ES-I3 (cell line): ENCODE results near the gene DLG4.
A peak's percentile ranks its signal among the peaks of the same experiment; 100 is the strongest.
"Not testable (repeated sequence)": the region's sequence is repeated elsewhere in the genome, so short reads cannot be mapped to it uniquely, and the experiment has no call there.

Experiments used
- H3K36me3 ChIP-seq: 2 replicates; pipeline ENCODE4 v1.6.1; 2013; ENCODE audit warnings: mild to moderate bottlenecking, low read length, control low read depth, moderate library complexity; ENCODE audit not compliant: insufficient read depth
- H3K4me1 ChIP-seq: 2 replicates; pipeline ENCODE4 v1.6.1; 2013; ENCODE audit warnings: mild to moderate bottlenecking, control low read depth, low read length; ENCODE audit not compliant: insufficient read depth
- H3K9ac ChIP-seq: 2 replicates; pipeline ENCODE4 v1.6.1; 2013; ENCODE audit warnings: low read depth, mild to moderate bottlenecking, low read length, moderate library complexity
- H3K9me3 ChIP-seq: 2 replicates; pipeline ENCODE4 v1.6.1; 2013; ENCODE audit warnings: mild to moderate bottlenecking, low read length, moderate library complexity; ENCODE audit not compliant: control insufficient read depth, insufficient read depth

The DLG4 gene

GRCh38 chr17:7169565-7169908 is 50.1 kb downstream of the DLG4 start:
- H3K4me1 ChIP-seq, H3K36me3 ChIP-seq, H3K9me3 ChIP-seq, H3K9ac ChIP-seq: not testable (repeated sequence)

GRCh38 chr17:7168841-7169564 is 50.6 kb downstream of the DLG4 start:
- H3K36me3 ChIP-seq, H3K4me1 ChIP-seq, H3K9me3 ChIP-seq, H3K9ac ChIP-seq: not testable (repeated sequence)

- H3K4me1 ChIP-seq = no peaks in the 10 kb centered on the region
- H3K9ac ChIP-seq = no peak overlapping the region
- H3K9me3 ChIP-seq = peaks cover 3% of the 10 kb centered on the region; the same call in 1 of the 2 replicates
- H3K36me3 ChIP-seq = no peaks in the 10 kb centered on the region
Observed at GRCh38 chr17:7167832-7168231, 51.8 kb downstream of the DLG4 start.

- H3K36me3 ChIP-seq = no peaks in the 10 kb centered on the region
- no peaks in the 10 kb centered on the region for H3K4me1 ChIP-seq
- no peak overlapping the region for H3K9ac ChIP-seq
- H3K9me3 ChIP-seq = peaks cover 3% of the 10 kb centered on the region; the same call in 1 of the 2 replicates
Observed at GRCh38 chr17:7166873-7167272, 52.8 kb downstream of the DLG4 start.

- not testable (repeated sequence) for H3K4me1 ChIP-seq, H3K9ac ChIP-seq, H3K9me3 ChIP-seq, H3K36me3 ChIP-seq
Observed at GRCh38 chr17:7159571-7159970, 60.1 kb downstream of the DLG4 start.

- H3K9me3 ChIP-seq, H3K9ac ChIP-seq, H3K36me3 ChIP-seq, H3K4me1 ChIP-seq: not testable (repeated sequence)
Observed at GRCh38 chr17:7158424-7158823, 61.2 kb downstream of the DLG4 start.

GRCh38 chr17:7156342-7156940 is 63.2 kb downstream of the DLG4 start:
- H3K4me1 ChIP-seq = no peaks in the 10 kb centered on the region
- no peaks in the 10 kb centered on the region for H3K36me3 ChIP-seq
- H3K9ac ChIP-seq = no peak overlapping the region
- H3K9me3 ChIP-seq = no peaks in the 10 kb centered on the region

GRCh38 chr17:7147772-7148171 is 71.9 kb downstream of the DLG4 start:
- Histone ChIP-seq H3K9ac (no peak overlapping the region), H3K36me3 (no peaks in the 10 kb centered on the region), H3K4me1 (0 out of 2 replicates have a peak, but pooled peaks cover 6% of the 10 kb centered on the region), H3K9me3 (no peaks in the 10 kb centered on the region)

GRCh38 chr17:7146115-7146514 is 73.5 kb downstream of the DLG4 start:
- Histone ChIP-seq H3K9ac (peak overlapping the region; percentile 11; the same call in 1 of the 2 replicates), H3K36me3 (no peaks in the 10 kb centered on the region), H3K4me1 (0 out of 2 replicates have a peak, but pooled peaks cover 6% of the 10 kb centered on the region), H3K9me3 (no peaks in the 10 kb centered on the region)

- Histone ChIP-seq H3K4me1 (peaks cover 9% of the 10 kb centered on the region; the same call in 1 of the 2 replicates), H3K9ac (no peak overlapping the region), H3K36me3 (no peaks in the 10 kb centered on the region), H3K9me3 (no peaks in the 10 kb centered on the region)
Observed at GRCh38 chr17:7144213-7144612, 75.4 kb downstream of the DLG4 start.

- Histone ChIP-seq H3K4me1 (peaks cover 14% of the 10 kb centered on the region; the same call in 1 of the 2 replicates), H3K36me3 (no peaks in the 10 kb centered on the region)
Observed at GRCh38 chr17:7141824-7142223, 77.8 kb downstream of the DLG4 start.

GRCh38 chr17:7139400-7139799 is 80.2 kb downstream of the DLG4 start:
- Histone ChIP-seq H3K9ac (no peak overlapping the region), H3K36me3 (no peaks in the 10 kb centered on the region), H3K4me1 (peaks cover 9% of the 10 kb centered on the region; the same call in 1 of the 2 replicates), H3K9me3 (no peaks in the 10 kb centered on the region)

More at GRCh38 chr17:7141824-7142223, 77.8 kb downstream of the DLG4 start:
- Histone ChIP-seq H3K9ac (no peak overlapping the region), H3K9me3 (no peaks in the 10 kb centered on the region)

- Histone ChIP-seq H3K9ac (no peak overlapping the region), H3K36me3 (no peaks in the 10 kb centered on the region), H3K9me3 (no peaks in the 10 kb centered on the region), H3K4me1 (peaks cover 10% of the 10 kb centered on the region; the same call in 1 of the 2 replicates)
Observed at GRCh38 chr17:7138800-7139381, 80.7 kb downstream of the DLG4 start.

- peaks cover 19% of the 10 kb centered on the region; the same call in 1 of the 2 replicates for H3K4me1 ChIP-seq
Observed at GRCh38 chr17:7137171-7137943, 82.3 kb downstream of the DLG4 start.

More at GRCh38 chr17:7137171-7137943, 82.3 kb downstream of the DLG4 start:
- Histone ChIP-seq H3K9me3 (no peaks in the 10 kb centered on the region), H3K36me3 (no peaks in the 10 kb centered on the region), H3K9ac (no peak overlapping the region)
